IMR-90 (cell line): ENCODE results near the gene EBF3. TPM values are rescaled to one million over a fixed set of nuclear protein-coding genes. Genes with fewer than 3 reads are reported as not detected.

Experiments
- ATAC-seq: fragments of 200-7000 bp; cut with Tn5 transposase; 2 replicates; pipeline ENCODE4 v1.9.1; 2020; ENCODE audit warnings: low read depth, mild to moderate bottlenecking, moderate library complexity
- BruUV-seq: library from RNA; stranded (reverse); fragments of 400-500 nt; replicated peaks from 2 replicates; lab custom pipeline; 2021; lab: Mats Ljungman, UMichigan
- CTCF ChIA-PET: fragments of 300-600 bp; formaldehyde crosslinking; extraction: SDS; loops from one replicate; lab custom pipeline; 2021; ENCODE audit warnings: antibody characterized with exemption; lab: Yijun Ruan, JAX
- POLR2A ChIA-PET: fragments of 300-600 bp; sonication (Branson Sonifier 250); formaldehyde crosslinking; loops from one replicate; lab custom pipeline; 2022; ENCODE audit warnings: antibody characterized with exemption; ENCODE audit not compliant: unreplicated experiment; lab: Charles Lee
- DNase-seq: peaks from one replicate; pipeline ENCODE4 v3.0.0; 2013
- H2AFZ ChIP-seq: replicated peaks from 2 replicates; pipeline ENCODE3; 2013; ENCODE audit warnings: low read length, mild to moderate bottlenecking; ENCODE audit not compliant: poor library complexity
- H2AK5ac ChIP-seq: 2 replicates; pipeline ENCODE4 v1.6.1; 2013; ENCODE audit warnings: low read depth, low read length, inconsistent platforms
- H2AK9ac ChIP-seq: replicated peaks from 2 replicates; pipeline ENCODE3; 2013; ENCODE audit warnings: mild to moderate bottlenecking, low read depth, low read length, moderate library complexity; ENCODE audit not compliant: poor library complexity
- H2BK120ac ChIP-seq: 2 replicates; pipeline ENCODE4 v1.6.1; 2013; ENCODE audit warnings: low read depth, low read length, inconsistent platforms
- H2BK15ac ChIP-seq: 3 replicates; pipeline ENCODE4 v1.6.1; 2013; ENCODE audit warnings: low read depth, low read length, inconsistent platforms
- H2BK20ac ChIP-seq: 2 replicates; pipeline ENCODE4 v1.6.1; 2013; ENCODE audit warnings: low read depth, mild to moderate bottlenecking, inconsistent platforms, low read length, moderate library complexity
- H2BK5ac ChIP-seq: 2 replicates; pipeline ENCODE4 v1.6.1; 2013; ENCODE audit warnings: mild to moderate bottlenecking, low read depth, low read length, inconsistent platforms; ENCODE audit not compliant: poor library complexity, severe bottlenecking
- H3K14ac ChIP-seq: replicated peaks from 2 replicates; pipeline ENCODE4 v1.6.1; 2013; ENCODE audit warnings: low read depth, low read length, inconsistent platforms
- H3K18ac ChIP-seq: 2 replicates; pipeline ENCODE4 v1.6.1; 2013; ENCODE audit warnings: low read depth, low read length, control low read depth
- H3K23ac ChIP-seq: 2 replicates; pipeline ENCODE4 v1.6.1; 2013; ENCODE audit warnings: low read depth, low read length, inconsistent platforms
- H3K27ac ChIP-seq: 2 replicates; pipeline ENCODE4 v1.5.1; 2013; ENCODE audit warnings: mild to moderate bottlenecking, control low read depth, low read length; ENCODE audit not compliant: insufficient read depth
- H3K27me3 ChIP-seq: 2 replicates; pipeline ENCODE4 v1.6.1; 2013; ENCODE audit warnings: low read length; ENCODE audit not compliant: control insufficient read depth, insufficient read depth
- H3K36me3 ChIP-seq: 2 replicates; pipeline ENCODE4 v1.6.1; 2013; ENCODE audit warnings: low read length, mixed read lengths; ENCODE audit not compliant: control insufficient read depth, insufficient read depth
- H3K4ac ChIP-seq: 2 replicates; pipeline ENCODE4 v1.6.1; 2013; ENCODE audit warnings: low read depth, low read length, inconsistent platforms
- H3K4me1 ChIP-seq: 2 replicates; pipeline ENCODE4 v1.6.1; 2013; ENCODE audit warnings: low read length, mixed read lengths; ENCODE audit not compliant: control insufficient read depth, insufficient read depth
- H3K4me2 ChIP-seq: 2 replicates; pipeline ENCODE4 v1.6.1; 2013; ENCODE audit warnings: low read depth, mild to moderate bottlenecking, control low read depth, low read length, moderate library complexity
- H3K4me3 ChIP-seq: 2 replicates; pipeline ENCODE4 v1.5.1; 2013; ENCODE audit warnings: low read depth, mild to moderate bottlenecking, control low read depth, low read length, moderate library complexity; ENCODE audit not compliant: insufficient read depth
- H3K56ac ChIP-seq: 2 replicates; pipeline ENCODE4 v1.6.1; 2013; ENCODE audit warnings: low read length, inconsistent platforms; ENCODE audit not compliant: insufficient read depth; ENCODE audit errors: extremely low read depth
- H3K79me1 ChIP-seq, 2 experiments: 2 replicates each; pipeline ENCODE4 v1.6.1; 2013; ENCODE audit warnings: low read length in 2 of 2, inconsistent platforms in 1 of 2, low read depth in 1 of 2
- H3K9ac ChIP-seq: 2 replicates; pipeline ENCODE4 v1.6.1; 2013; ENCODE audit warnings: low read depth, low read length, control low read depth
- H3K9me1 ChIP-seq: 2 replicates; pipeline ENCODE4 v1.6.1; 2013; ENCODE audit warnings: low read length, inconsistent platforms; ENCODE audit not compliant: insufficient read depth
- H3K9me3 ChIP-seq: 2 replicates; pipeline ENCODE4 v1.6.1; 2013; ENCODE audit warnings: low read length; ENCODE audit not compliant: control insufficient read depth, insufficient read depth
- H4K20me1 ChIP-seq: 2 replicates; pipeline ENCODE4 v1.6.1; 2013; ENCODE audit warnings: low read length, inconsistent platforms; ENCODE audit not compliant: insufficient read depth
- H4K5ac ChIP-seq: 2 replicates; pipeline ENCODE4 v1.6.1; 2013; ENCODE audit warnings: mild to moderate bottlenecking, low read depth, low read length, control low read depth
- H4K8ac ChIP-seq, 2 experiments: 2 replicates each; pipeline ENCODE4 v1.6.1; 2013; ENCODE audit warnings: low read depth in 2 of 2, low read length in 2 of 2, control low read depth in 1 of 2, inconsistent platforms in 1 of 2
- H4K91ac ChIP-seq: 2 replicates; pipeline ENCODE4 v1.6.1; 2013; ENCODE audit warnings: low read depth, low read length, inconsistent platforms; ENCODE audit not compliant: insufficient read depth
- CHD1 ChIP-seq: IDR thresholded peaks from 2 replicates; pipeline ENCODE4 v1.6.1; 2012; ENCODE audit warnings: low read depth, low read length, improper control_type of control experiment
- CTCF ChIP-seq: conservative IDR thresholded peaks from 2 replicates; pipeline ENCODE4 v1.5.1; 2012; ENCODE audit warnings: mild to moderate bottlenecking, low read depth, low read length, improper control_type of control experiment
- MAFK ChIP-seq: IDR thresholded peaks from 2 replicates; pipeline ENCODE4 v1.6.1; 2012; ENCODE audit warnings: low read depth, low read length, improper control_type of control experiment
- MXI1 ChIP-seq: IDR thresholded peaks from 2 replicates; pipeline ENCODE4 v1.6.1; 2012; ENCODE audit warnings: low read depth, mild to moderate bottlenecking, low read length, moderate library complexity, borderline replicate concordance
- POLR2A ChIP-seq: IDR thresholded peaks from 2 replicates; pipeline ENCODE4 v1.6.1; 2012; ENCODE audit warnings: mild to moderate bottlenecking, low read depth, low read length
- RAD21 ChIP-seq: IDR thresholded peaks from 2 replicates; pipeline ENCODE4 v1.6.1; 2012; ENCODE audit warnings: low read length, improper control_type of control experiment
- RCOR1 ChIP-seq: IDR thresholded peaks from 2 replicates; pipeline ENCODE4 v1.6.1; 2012; ENCODE audit warnings: mild to moderate bottlenecking, low read length, improper control_type of control experiment; ENCODE audit not compliant: insufficient replicate concordance
- RFX5 ChIP-seq: IDR thresholded peaks from 2 replicates; pipeline ENCODE4 v1.8.0; 2012; ENCODE audit warnings: low read depth, mild to moderate bottlenecking, low read length, moderate library complexity
- SMC3 ChIP-seq: fragments of 150-350 bp; IDR thresholded peaks from 2 replicates; pipeline ENCODE4 v1.6.1; 2016; ENCODE audit warnings: low read depth, mild to moderate bottlenecking, antibody characterized with exemption, low read length, moderate library complexity
- WGBS, 2 experiments: methylation state at CpG; one replicate each; pipeline versions ENCODE4 v1.1.5 to v1.1.7; 2013; ENCODE audit warnings: missing lambda C conversion rate in 2 of 2; ENCODE audit not compliant: insufficient read length in 1 of 2; ENCODE audit errors: extremely low coverage in 2 of 2; 5-methylcytosine and 5-hydroxymethylcytosine counted together
- dilution Hi-C: fragments of 300-500 bp; cut with HindIII; formaldehyde crosslinking; loops from one replicate; pipeline ENCODE4 v1.14.3; 2018; ENCODE audit warnings: low sequenced_read_pairs; ENCODE audit not compliant: unreplicated experiment
- in situ Hi-C: fragments of 300-500 bp; cut with MboI; formaldehyde crosslinking; loops from 3 replicates; pipeline ENCODE4 v1.14.3; 2019; ENCODE audit warnings: low sequenced_read_pairs, inconsistent platforms, mixed read lengths
- intact Hi-C: fragments of 100-400 bp; cut with micrococcal nuclease; formaldehyde crosslinking; loops from 2 replicates; pipeline ENCODE4 v1.10.0; 2022
- polyA plus RNA-seq, 3 experiments: library from polyadenylated mRNA; depleted of rRNA; stranded (reverse); fragments of >200 nt; gene quantifications; 2 replicates each; pipeline ENCODE4 v1.2.3, GENCODE V29; 2012; ENCODE audit warnings: low replicate concordance in 1 of 3
- total RNA-seq: library from RNA; depleted of rRNA; stranded (reverse); fragments of >200 nt; gene quantifications from 2 replicates; pipeline ENCODE4 v1.2.3, GENCODE V29; 2012
- TF ChIP-seq, protein P1 (sequence below): fragments of 150-350 bp; IDR thresholded peaks from 2 replicates; pipeline ENCODE4 v1.6.1; 2016; ENCODE audit warnings: low read depth, mild to moderate bottlenecking, low read length, moderate library complexity, borderline replicate concordance
- TF ChIP-seq, protein P2 (sequence below): fragments of 150-350 bp; IDR thresholded peaks from 2 replicates; pipeline ENCODE4 v1.6.1; 2017; ENCODE audit warnings: mild to moderate bottlenecking, antibody characterized with exemption, low read length, low read depth

EBF3 gene
- total and polyA plus RNA-seq, 2 of the 4 experiments (the other 2 are of a cell fraction) = 0.36 to 0.70 TPM

DNA sequence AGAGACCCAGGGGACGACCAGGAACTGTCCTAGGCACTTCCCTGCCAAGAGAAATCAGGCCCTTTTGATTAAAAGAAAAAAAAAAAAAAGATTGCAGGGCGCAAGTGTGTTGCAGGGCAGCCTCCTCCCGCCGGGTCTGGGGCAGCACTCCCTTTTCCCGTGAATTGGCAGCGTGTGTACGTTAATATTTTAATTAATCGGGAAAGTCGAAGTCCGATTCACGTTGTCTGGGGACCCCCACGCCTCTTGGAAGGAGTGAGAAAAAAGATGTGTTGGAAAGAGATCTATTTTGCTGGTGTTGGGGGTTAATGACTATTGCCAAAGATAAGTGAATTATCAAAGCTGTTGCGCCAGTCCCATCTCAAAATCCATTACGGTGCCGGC lies 1.3 kb upstream of the EBF3 start:
- CTCF ChIA-PET = no interaction called here
- H3K27me3 ChIP-seq = peaks cover 76% of the 10 kb centered on the region
- no peak overlapping the region for H2BK5ac ChIP-seq
- DNase-seq (no peak), ATAC-seq (no peak)
- H2AK5ac ChIP-seq = no peak overlapping the region
- H2BK120ac ChIP-seq = no peak overlapping the region
- 12% methylated on average over 3 of the region's 15 CpGs; no CpG with 5 or more reads in 1 of the 2 experiments for WGBS, 2 experiments
- in situ Hi-C loops = no loop called here
- no peaks in the 10 kb centered on the region for H3K36me3 ChIP-seq
- no peak overlapping the region for H2BK20ac ChIP-seq
- no peak overlapping the region for H4K91ac ChIP-seq
- H3K27ac ChIP-seq = no peak overlapping the region
- H3K9ac ChIP-seq = no peak overlapping the region
- no peak overlapping the region for H3K23ac ChIP-seq
- POLR2A ChIA-PET = no interaction called here
- dilution Hi-C loops = no loop called here
- no peaks in the 10 kb centered on the region for H3K9me1 ChIP-seq
- H3K4me3 ChIP-seq = no peak overlapping the region
- H3K14ac ChIP-seq = no peak overlapping the region
- H3K56ac ChIP-seq = no peak overlapping the region
- no peak overlapping the region for H4K8ac ChIP-seq
- no peaks in the 10 kb centered on the region for H3K9me3 ChIP-seq
- BruUV-seq = no TSS peak
- no peak overlapping the region for H3K18ac ChIP-seq
- intact Hi-C loops = no loop called here
- no peak overlapping the region for H3K4me2 ChIP-seq
- TF ChIP-seq MXI1 (no peak), CTCF (no peak), POLR2A (no peak), CHD1 (no peak), RFX5 (no peak), RAD21 (no peak), SMC3 (no peak), MAFK (no peak), RCOR1 (no peak)
- TF ChIP-seq, protein P1, sequence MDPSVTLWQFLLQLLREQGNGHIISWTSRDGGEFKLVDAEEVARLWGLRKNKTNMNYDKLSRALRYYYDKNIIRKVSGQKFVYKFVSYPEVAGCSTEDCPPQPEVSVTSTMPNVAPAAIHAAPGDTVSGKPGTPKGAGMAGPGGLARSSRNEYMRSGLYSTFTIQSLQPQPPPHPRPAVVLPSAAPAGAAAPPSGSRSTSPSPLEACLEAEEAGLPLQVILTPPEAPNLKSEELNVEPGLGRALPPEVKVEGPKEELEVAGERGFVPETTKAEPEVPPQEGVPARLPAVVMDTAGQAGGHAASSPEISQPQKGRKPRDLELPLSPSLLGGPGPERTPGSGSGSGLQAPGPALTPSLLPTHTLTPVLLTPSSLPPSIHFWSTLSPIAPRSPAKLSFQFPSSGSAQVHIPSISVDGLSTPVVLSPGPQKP = no peak
- TF ChIP-seq, protein P2, sequence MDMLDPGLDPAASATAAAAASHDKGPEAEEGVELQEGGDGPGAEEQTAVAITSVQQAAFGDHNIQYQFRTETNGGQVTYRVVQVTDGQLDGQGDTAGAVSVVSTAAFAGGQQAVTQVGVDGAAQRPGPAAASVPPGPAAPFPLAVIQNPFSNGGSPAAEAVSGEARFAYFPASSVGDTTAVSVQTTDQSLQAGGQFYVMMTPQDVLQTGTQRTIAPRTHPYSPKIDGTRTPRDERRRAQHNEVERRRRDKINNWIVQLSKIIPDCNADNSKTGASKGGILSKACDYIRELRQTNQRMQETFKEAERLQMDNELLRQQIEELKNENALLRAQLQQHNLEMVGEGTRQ = no peak
- H2BK15ac ChIP-seq = no peak overlapping the region
- H4K20me1 ChIP-seq = no peaks in the 10 kb centered on the region
- H2AFZ ChIP-seq = no peak overlapping the region
- H3K79me1 ChIP-seq = no peaks in the 10 kb centered on the region
- H3K4me1 ChIP-seq = no peaks in the 10 kb centered on the region
- no peak overlapping the region for H3K4ac ChIP-seq
- no peak overlapping the region for H4K5ac ChIP-seq
- no peak overlapping the region for H2AK9ac ChIP-seq
